ENCODE measurements around the gene BUD31.
A peak's percentile ranks its signal among the peaks of the same experiment; 100 is the strongest.
"Not testable (repeated sequence)": the region's sequence is repeated elsewhere in the genome, so short reads cannot be mapped to it uniquely, and the experiment has no call there.

The BUD31 gene

GRCh38 chr7:99380823-99381663, 27.7 kb upstream of the BUD31 start:
- DNase-seq: peak; percentile 85

- no peak for DNase-seq
These were observed 27.1 kb upstream of the BUD31 start for GRCh38 chr7:99381664-99382075.

GRCh38 chr7:99383203-99383602, 25.6 kb upstream of the BUD31 start:
- no peak for DNase-seq

DNA sequence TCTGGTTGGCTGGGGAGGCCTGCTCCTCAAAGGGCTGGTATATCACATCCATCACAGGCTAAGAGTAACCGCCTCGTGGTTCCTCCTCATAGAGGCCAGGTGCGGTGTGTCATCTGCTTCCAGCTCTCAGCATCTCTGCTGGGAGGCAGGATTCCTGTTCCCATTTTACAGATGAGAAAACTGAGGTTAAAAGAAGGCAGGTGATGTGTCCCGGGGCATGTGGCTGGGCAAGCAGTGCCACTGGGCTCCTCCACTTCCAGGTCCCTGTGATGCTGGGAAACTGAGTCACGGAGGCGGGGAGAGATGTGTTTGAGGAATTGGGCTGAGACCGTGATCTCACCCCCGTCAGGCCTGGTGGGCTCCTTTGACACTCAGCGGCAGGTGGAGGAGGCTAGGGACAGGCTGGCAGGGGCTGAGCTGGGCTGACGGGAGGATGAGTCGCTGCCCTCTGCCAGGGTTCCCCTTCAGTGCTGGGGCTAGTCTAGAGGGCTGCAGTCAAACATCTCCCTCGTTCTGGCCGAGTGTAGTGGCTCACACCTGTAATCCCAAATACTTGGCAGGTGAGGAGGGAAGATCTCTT, 24.9 kb upstream of the BUD31 start:
- DNase-seq: no peak

DNA sequence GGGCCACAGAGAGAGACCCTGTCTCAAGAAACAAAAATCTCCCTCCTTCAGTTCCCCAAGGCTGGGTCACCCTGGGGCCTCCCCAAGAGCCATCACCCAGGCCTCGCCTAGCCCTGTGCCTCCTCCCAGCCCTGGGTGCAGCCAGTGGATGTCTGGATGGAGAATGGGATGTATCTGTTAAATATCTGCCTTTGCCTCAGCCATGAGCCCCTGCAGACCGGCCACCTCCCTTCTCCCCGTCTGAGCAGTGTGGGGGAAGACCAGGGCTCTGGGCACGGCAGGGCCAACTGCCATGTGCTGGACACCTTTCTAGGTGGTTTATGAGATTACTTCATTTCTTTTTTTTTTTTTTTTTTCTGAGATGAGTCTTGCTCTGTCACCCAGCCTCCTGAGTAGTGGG, 24.2 kb upstream of the BUD31 start:
- DNase-seq: no peak

- no peak for DNase-seq
These were observed 23.2 kb upstream of the BUD31 start for GRCh38 chr7:99385564-99385963.

- DNase-seq: no peak
These were observed 22.1 kb upstream of the BUD31 start for GRCh38 chr7:99386584-99387238.

DNA sequence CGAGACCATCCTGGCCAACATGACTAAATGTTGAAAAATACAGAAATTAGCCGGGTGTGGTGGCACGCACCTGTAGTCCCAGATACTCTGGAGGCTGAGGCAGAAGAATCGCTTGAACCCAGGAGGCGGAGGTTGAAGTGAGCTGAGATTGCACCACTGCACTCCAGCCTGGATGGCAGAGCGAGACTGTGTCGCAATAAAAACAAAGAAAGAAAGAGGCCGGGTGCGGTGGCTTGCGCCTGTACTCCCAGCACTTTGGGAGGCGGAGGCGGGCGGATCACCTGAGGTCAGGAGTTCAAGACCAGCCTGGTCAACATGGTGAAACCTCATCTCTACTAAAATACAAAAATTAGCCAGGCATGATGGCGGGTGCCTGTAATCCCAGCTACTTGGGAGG, 21.5 kb upstream of the BUD31 start:
- not testable (repeated sequence) for DNase-seq

GRCh38 chr7:99387912-99388311, 20.9 kb upstream of the BUD31 start:
- no peak for DNase-seq

GRCh38 chr7:99389772-99390171, 19.0 kb upstream of the BUD31 start:
- no peak for DNase-seq

DNA sequence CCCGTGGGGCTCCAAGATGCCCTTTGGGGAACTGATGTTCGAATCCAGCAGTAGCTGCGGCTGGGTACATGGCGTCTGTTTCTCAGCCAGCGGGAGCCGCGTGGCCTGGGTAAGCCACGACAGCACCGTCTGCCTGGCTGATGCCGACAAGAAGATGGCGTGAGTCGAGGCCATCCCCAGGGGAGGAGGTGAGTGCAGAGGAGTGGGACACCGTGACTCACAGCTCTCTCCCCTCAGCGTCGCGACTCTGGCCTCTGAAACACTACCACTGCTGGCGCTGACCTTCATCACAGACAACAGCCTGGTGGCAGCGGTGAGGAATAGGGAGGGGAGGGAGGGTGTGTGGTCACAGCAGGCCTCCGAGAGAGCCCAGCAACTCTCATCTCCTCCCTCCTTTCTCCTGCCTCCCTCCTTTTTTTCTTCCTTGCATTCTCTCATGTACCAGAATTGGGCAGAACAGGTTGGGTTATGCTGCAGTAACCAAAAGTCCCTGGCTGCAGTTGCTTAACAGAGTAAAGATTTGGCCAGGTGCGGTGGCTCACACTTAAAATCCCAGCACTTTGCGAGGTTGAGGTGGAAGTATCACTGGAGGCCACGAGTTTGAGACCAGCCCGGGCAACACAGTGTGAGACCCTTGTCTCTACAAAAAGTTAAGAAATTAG, 17.7 kb upstream of the BUD31 start:
- no peak for DNase-seq

GRCh38 chr7:99392046-99392445, 16.7 kb upstream of the BUD31 start:
- no peak for DNase-seq

- DNase-seq: no peak
These were observed 16.0 kb upstream of the BUD31 start for GRCh38 chr7:99392659-99393354.

GRCh38 chr7:99393355-99394187, 15.2 kb upstream of the BUD31 start:
- DNase-seq: no peak

DNA sequence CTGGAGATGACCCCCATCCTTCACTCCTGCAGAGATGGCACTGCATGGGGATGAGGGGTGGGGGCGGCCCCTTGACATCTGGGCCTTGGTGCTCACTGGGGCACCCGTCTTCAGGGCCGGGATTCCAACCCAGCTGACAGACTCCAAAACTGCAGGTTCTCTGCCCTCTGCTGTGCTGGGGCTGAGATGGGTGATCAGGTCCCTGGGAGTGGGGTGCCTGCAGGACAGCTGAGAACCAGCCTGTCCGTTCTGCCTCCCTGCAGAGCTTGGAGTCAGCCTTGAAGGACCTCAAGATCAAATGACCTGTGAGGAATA, 14.6 kb upstream of the BUD31 start:
- DNase-seq: no peak

DNA sequence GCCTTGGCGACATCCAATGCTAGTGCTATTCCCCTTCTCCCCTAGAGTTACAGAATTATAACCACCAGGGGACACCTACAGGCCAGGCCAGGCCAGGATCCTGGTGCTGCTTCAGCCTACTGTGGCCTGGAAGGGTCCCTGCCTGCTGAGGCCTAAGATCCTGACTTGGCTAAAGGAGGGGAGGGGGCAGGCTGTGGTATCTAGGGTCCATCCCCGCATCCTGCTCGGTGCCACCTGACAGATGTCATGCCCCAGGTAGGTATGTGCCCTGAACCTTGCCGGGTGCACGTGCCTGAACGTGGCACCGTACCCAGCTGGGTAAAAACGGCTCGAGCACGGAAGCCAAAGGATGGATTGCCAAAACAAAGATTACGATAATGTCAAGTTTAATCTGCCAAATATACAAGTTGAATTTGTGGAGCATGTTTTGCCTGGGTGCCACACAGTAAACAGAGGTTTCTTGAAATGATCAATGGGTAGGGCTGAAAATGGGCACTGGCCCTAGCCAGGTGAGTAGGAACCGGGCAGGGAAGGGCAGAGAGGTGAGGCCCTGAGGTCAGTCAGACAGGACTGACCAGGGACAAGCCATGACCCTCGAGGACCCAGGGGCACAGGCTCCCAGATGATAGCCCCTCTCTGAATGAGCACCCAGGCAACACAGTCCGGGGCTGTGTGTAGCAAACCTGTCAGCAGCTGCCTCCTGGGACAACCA, 13.0 kb upstream of the BUD31 start:
- DNase-seq: no peak

DNA sequence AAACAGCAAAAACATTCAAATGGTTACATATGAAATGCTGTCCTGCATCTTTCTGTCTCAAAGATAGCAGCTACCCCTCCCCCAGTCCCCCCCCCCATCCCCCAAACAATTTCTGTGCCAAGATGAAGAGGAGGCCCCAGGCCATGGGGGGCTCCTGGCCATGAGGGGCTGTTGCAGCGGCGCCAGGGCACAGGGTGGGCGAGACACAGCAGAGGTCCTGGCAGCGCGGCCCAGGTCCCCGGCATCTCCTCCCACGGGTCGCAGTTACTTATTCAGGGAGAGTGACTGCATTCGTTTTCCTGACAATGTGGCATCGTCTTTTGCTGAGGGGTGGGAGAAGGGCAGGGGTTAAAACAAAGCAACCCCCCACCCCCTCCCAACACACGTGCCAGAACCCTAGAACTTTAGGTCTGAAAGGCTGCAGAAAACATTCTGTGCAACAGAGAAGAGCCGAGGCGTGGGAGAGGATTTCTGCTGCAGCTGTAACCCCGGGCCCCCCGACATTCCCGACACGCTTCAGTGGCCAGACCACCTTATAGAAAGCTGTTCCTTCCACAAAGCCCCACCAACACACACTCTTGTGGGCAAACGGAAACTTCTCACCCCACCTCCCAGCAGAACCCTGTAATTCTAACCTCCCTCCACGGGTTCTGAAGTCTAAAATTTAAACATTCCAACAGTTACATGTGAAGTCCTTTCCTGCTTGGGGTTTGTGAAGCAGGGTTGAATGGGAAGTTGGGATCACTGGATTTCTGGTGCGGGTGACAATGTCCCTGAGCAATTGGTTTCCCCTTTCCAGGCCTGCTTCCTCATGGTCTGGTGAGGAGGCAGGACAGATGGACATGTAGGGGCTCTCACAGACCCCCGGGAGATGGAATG, 12.1 kb upstream of the BUD31 start:
- DNase-seq: no peak

DNA sequence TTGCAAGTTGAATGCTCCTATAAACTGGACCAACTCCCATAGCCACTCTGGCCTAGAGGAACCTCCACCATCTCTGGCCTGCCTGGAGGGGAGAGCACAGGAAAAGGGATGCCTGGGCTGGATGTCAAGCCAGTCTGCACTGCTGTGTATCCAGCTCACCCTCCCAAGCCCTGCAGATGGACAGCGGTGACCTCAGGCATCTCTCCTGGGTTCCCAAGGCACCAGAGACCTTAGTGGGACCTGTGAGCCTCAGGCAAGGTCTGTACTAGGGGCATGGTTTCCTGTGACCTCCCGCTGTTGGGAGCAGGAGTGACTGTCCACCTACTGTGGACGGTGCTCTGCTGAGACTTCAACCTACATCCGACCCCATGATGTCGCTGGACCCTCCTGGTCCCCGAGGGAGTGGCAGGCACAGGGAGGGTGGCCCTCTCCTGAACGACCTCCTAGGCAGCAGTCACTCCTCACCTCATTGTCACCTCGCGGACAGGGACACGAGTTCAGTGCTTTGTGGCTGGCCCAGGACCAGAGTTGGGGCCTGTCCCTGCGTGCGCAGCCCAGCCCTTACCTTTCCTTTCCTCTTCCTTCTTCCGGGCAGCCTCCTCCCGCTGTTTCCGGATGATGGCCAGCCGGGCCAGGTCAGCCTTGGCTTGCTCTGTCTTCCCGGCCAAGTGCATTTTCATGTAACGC, 11.3 kb upstream of the BUD31 start:
- DNase-seq: no peak

- no peak for DNase-seq
These were observed 9.8 kb upstream of the BUD31 start for GRCh38 chr7:99398891-99399445.

DNA sequence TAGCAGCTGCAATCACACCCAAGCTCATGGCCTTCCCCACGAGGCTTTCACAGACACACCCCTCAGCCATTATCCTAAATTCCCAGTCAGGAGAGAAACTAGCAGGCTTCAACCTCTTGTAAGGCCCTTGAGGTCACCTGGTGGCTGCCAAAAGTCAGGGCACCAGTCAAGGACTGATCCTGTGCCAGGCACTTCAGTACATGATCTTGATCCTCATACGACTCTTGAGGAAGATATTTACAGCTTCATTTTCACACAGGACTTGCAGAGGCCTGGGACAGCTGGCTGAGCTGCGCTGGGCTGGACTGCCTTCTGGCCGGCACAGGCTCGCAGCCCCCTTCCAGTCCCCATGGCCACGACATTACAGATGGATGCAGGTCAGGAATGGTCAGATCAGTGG, 9.2 kb upstream of the BUD31 start:
- no peak for DNase-seq

Data from NK-92 treated with Interleukin-12 subunit alpha and Interleukin-12 subunit beta, amount 100 ng/mL, for 24 hours (cell line).